HUES6 (cell line): Measurements from ENCODE around the gene OGA.

Experiments used
- H3K27ac ChIP-seq: 2 replicates; pipeline ENCODE4 v1.7.0; 2013; ENCODE audit warnings: low read depth, mild to moderate bottlenecking, low read length, inconsistent platforms
- H3K27me3 ChIP-seq: 2 replicates; pipeline ENCODE4 v1.6.1; 2013; ENCODE audit warnings: low read length; ENCODE audit not compliant: control insufficient read depth, insufficient read depth
- H3K36me3 ChIP-seq: 2 replicates; pipeline ENCODE4 v1.6.1; 2013; ENCODE audit warnings: low read length; ENCODE audit not compliant: control insufficient read depth, insufficient read depth
- H3K4me1 ChIP-seq: 2 replicates; pipeline ENCODE4 v1.6.1; 2013; ENCODE audit warnings: low read length; ENCODE audit not compliant: control insufficient read depth, insufficient read depth
- H3K4me3 ChIP-seq: 2 replicates; pipeline ENCODE4 v1.5.1; 2013; ENCODE audit warnings: low read depth, low read length
- H3K9ac ChIP-seq: one replicate; pipeline ENCODE4 v1.6.1; 2013; ENCODE audit warnings: mild to moderate bottlenecking, low read length
- H3K9me3 ChIP-seq: 2 replicates; pipeline ENCODE4 v1.6.1; 2013; ENCODE audit warnings: low read depth, low read length; ENCODE audit not compliant: control insufficient read depth, insufficient read depth

OGA gene

DNA sequence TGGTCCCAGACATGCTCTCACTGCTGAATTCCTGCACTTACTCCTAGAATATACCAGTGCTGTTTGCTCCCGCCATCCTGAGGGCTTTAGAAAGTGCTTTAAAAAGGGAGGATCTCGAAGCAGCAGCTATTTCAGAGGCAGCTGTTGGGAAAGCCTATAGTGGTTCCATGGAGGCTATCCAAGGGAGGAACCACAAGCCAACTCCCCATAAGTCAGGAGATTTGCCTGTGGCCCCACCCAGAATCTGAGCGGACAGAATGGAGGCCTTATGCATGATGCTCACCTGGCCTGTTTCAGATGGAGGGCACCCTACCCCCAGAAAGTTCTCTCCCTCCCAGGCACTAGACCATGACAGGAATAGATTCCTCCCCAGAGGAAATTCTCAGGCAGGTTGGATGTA is 27.6 kb upstream of the OGA start:
- Histone ChIP-seq H3K27me3 (peaks cover 31% of the 10 kb centered on the region), H3K4me3 (no peak overlapping the region), H3K27ac (no peak overlapping the region), H3K4me1 (peaks cover 22% of the 10 kb centered on the region), H3K36me3 (no peaks in the 10 kb centered on the region), H3K9ac (no peak overlapping the region), H3K9me3 (no peaks in the 10 kb centered on the region)

DNA sequence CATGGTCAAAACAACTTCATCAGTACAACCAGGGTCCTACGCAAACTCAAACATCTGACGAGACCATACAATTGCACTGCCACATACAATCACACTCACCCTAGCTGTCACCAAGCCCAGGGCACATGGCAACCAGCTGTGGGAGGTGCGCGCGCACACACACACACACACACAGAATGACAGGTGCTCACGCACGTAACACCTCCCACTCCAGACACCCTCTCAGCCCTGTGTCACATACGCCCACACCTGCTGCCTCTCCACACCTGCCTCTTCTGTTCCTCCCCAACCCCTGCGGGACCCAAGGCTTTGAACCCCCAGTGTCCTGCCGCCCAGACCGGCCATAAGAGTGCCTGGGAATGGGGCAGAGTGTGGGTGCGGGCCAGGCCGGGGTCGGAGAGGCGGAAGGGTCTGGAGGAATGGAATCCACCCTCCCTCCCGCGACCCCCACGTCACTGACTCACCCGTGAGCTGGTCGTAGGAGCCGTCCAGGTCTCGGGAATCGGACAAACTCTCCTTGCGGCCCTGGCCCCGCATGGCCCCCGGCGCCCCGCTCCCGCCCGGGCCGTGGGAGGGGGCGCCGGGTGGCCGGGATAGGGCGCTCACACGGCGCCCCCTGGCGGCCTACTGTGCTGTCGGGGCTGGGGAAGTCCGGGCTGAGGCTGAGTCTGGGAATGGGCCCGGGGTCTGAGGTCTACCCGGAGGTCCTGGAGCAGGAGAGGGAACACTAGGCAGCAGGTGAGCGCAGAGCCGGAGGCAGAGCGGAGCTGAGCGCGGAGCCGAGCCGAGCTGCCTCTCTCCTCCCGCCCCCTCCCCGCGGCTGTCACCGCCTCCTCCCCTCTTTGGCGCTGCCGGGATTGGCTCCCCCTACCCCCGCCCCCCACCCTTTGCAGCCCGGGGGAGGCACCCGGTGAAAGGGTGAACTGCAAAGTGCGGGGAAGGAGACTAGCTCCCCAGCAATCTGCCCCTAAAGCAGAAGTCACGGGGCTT is 25.1 kb upstream of the OGA start, which contains the start of gene KCNIP2:
Gene KCNIP2 (minus strand): TSS at position 769 of the 990 bp plus-strand sequence. CDS start 232 bp downstream, at position 537.
- Histone ChIP-seq H3K4me3 (peak within 1 kb of the TSS; percentile 57), H3K27ac (no peak within 1 kb of the TSS), H3K36me3 (no peaks in the 10 kb centered on the region), H3K9me3 (no peaks in the 10 kb centered on the region), H3K9ac (no peak within 1 kb of the TSS), H3K4me1 (peaks cover 18% of the 10 kb centered on the region), H3K27me3 (peaks cover 31% of the 10 kb centered on the region)

DNA sequence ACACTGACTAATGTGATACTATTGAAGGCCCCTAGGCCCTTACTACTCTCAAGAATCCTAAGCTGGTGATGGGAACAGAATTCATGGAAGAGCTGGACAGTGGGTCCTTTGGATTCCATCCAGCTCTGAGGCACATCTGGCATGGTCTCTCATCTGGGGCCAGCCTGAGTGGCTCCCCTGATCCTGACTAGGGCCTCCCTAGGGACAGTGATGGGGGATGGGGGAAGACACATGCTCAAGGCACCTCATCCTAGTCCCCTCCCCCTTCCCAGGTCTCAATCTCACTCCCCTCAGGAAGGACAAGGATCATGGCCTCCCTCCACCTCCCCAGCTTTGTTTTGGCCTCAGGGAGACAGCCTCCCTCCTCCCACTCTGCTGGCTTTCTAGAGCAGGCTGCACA is 23.6 kb upstream of the OGA start:
- Histone ChIP-seq H3K36me3 (no peaks in the 10 kb centered on the region), H3K27ac (no peak overlapping the region), H3K9ac (no peak overlapping the region), H3K4me3 (no peak overlapping the region), H3K27me3 (peaks cover 31% of the 10 kb centered on the region), H3K9me3 (no peaks in the 10 kb centered on the region), H3K4me1 (peaks cover 14% of the 10 kb centered on the region)

GRCh38 chr10:101840741-101841453 is 22.7 kb upstream of the OGA start:
- Histone ChIP-seq H3K9ac (no peak overlapping the region), H3K9me3 (no peaks in the 10 kb centered on the region), H3K4me3 (peak overlapping the region; percentile 66), H3K36me3 (no peaks in the 10 kb centered on the region), H3K27ac (no peak overlapping the region), H3K27me3 (peaks cover 31% of the 10 kb centered on the region), H3K4me1 (peaks cover 14% of the 10 kb centered on the region)

GRCh38 chr10:101840102-101840684 is 21.9 kb upstream of the OGA start:
- H3K27me3 ChIP-seq = peaks cover 31% of the 10 kb centered on the region
- no peaks in the 10 kb centered on the region for H3K36me3 ChIP-seq
- peak overlapping the region; percentile 66 for H3K4me3 ChIP-seq
- H3K27ac ChIP-seq = no peak overlapping the region
- peaks cover 19% of the 10 kb centered on the region for H3K4me1 ChIP-seq
- no peak overlapping the region for H3K9ac ChIP-seq
- no peaks in the 10 kb centered on the region for H3K9me3 ChIP-seq

DNA sequence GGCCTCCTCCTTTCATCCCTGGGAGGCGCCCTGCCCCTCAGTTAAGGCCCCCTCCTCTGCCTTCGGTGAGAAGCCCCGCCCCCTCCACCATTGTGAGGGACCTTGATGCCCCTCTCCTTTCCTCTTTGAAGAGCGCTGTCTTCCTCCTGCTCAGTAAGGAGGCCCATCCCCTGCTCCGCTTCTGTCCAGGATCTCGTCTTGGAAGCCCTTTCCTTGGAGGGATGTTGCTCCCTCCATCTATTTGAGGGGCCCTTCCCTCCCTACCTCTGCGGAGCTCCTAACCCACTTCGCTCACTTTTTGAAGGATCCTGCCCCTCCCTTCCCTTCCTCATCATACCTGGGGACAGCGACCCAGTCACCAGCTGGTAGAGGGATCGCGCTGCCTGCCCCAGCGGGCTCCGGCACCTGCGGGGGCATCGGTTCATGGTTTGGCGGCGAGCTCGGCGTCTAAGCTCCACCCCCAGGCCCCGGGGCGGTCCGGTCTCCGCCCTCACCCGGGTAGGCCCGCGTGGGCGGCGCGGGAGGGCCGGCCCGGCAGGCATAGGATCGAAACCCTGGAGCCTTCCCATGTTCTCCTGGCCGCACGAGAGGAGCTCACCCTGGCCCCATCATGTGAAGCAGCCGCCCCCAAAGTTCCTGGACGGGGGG is 21.3 kb upstream of the OGA start:
- peaks cover 17% of the 10 kb centered on the region for H3K4me1 ChIP-seq
- peak overlapping the region; percentile 66 for H3K4me3 ChIP-seq
- no peak overlapping the region for H3K27ac ChIP-seq
- no peaks in the 10 kb centered on the region for H3K36me3 ChIP-seq
- H3K9ac ChIP-seq = peak overlapping the region; percentile 5
- peaks cover 28% of the 10 kb centered on the region for H3K27me3 ChIP-seq
- no peaks in the 10 kb centered on the region for H3K9me3 ChIP-seq

- Histone ChIP-seq H3K9ac (no peak overlapping the region), H3K27ac (no peak overlapping the region), H3K4me1 (peaks cover 13% of the 10 kb centered on the region), H3K36me3 (no peaks in the 10 kb centered on the region), H3K9me3 (no peaks in the 10 kb centered on the region), H3K4me3 (peak overlapping the region; percentile 66), H3K27me3 (peaks cover 22% of the 10 kb centered on the region)
Measured at GRCh38 chr10:101839002-101839401, 20.8 kb upstream of the OGA start.

DNA sequence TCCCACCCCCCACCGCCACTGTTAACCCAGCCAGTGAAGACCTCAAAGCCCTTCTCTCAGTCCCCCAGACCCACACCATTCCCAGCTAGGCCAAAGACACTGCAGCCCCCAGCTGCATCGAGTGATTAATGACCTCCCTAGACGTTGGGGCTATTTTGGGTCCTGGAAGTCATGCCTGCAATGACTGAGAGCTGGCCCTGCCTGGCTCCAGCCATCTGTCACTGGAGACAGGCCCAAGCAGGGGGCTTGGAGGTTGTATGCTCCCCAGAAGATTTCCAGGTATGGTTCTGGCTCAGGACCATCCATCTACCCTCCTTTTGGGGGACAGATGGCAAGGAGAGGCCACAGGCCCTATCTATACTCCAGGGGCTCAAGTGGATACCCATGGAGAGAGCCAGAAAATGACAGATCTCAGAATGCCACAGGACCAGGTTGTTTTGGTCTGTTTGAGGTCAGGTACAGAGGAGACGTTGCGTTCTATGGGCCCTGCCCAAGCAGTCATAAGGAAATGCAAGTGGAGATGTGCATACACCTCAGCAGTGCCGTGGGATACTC is 20.2 kb upstream of the OGA start:
- Histone ChIP-seq H3K9ac (no peak overlapping the region), H3K4me3 (no peak overlapping the region), H3K4me1 (peaks cover 13% of the 10 kb centered on the region), H3K36me3 (no peaks in the 10 kb centered on the region), H3K27me3 (peaks cover 22% of the 10 kb centered on the region), H3K27ac (no peak overlapping the region), H3K9me3 (no peaks in the 10 kb centered on the region)

GRCh38 chr10:101837748-101838147 is 19.5 kb upstream of the OGA start:
- H3K27ac ChIP-seq = no peak overlapping the region

GRCh38 chr10:101835362-101835761 is 17.1 kb upstream of the OGA start:
- Histone ChIP-seq H3K9me3 (no peaks in the 10 kb centered on the region), H3K9ac (no peak overlapping the region), H3K4me3 (no peak overlapping the region), H3K36me3 (no peaks in the 10 kb centered on the region), H3K27ac (no peak overlapping the region), H3K4me1 (peaks cover 21% of the 10 kb centered on the region), H3K27me3 (no peaks in the 10 kb centered on the region)

More at GRCh38 chr10:101837748-101838147, 19.5 kb upstream of the OGA start:
- Histone ChIP-seq H3K4me3 (no peak overlapping the region), H3K9me3 (no peaks in the 10 kb centered on the region), H3K4me1 (peaks cover 13% of the 10 kb centered on the region), H3K9ac (no peak overlapping the region), H3K36me3 (no peaks in the 10 kb centered on the region), H3K27me3 (peaks cover 16% of the 10 kb centered on the region)
